HL-60 (cell line): ENCODE measurements around the gene HDHD5.

Source experiments
- DNase-seq, 2 experiments: peaks; one replicate each; pipeline ENCODE4 v3.0.0-alpha.2; 2010 to 2020; ENCODE audit warnings: low read depth in 1 of 2, low spot score in 1 of 2
- H3K27ac ChIP-seq: fragments of 250-450 bp; sonication (Bioruptor Pico); replicated peaks from 2 replicates; pipeline ENCODE4 v1.5.1; 2020; ENCODE audit warnings: mild to moderate bottlenecking, moderate library complexity
- H3K27me3 ChIP-seq: fragments of 250-450 bp; sonication (Bioruptor Pico); 2 replicates; pipeline ENCODE4 v1.5.1; 2021; ENCODE audit warnings: mild to moderate bottlenecking, moderate library complexity; ENCODE audit not compliant: insufficient read depth, poor library complexity, severe bottlenecking
- H3K4me3 ChIP-seq: replicated peaks from 2 replicates; pipeline ENCODE4 v1.5.1; 2011; ENCODE audit warnings: mild to moderate bottlenecking, control low read depth, low read length; ENCODE audit not compliant: insufficient read depth
- GABPA ChIP-seq: IDR thresholded peaks from 2 replicates; pipeline ENCODE4 v1.6.1; 2012; ENCODE audit warnings: low read depth
- POLR2AphosphoS5 ChIP-seq: IDR thresholded peaks from 2 replicates; pipeline ENCODE4 v1.6.1; 2012; ENCODE audit warnings: low read depth
- SPI1 ChIP-seq: IDR thresholded peaks from 2 replicates; pipeline ENCODE4 v1.6.1; 2012; ENCODE audit warnings: low read depth, mild to moderate bottlenecking, borderline replicate concordance
- TF ChIP-seq, protein P1 (sequence below): IDR thresholded peaks from one replicate; pipeline ENCODE4 v1.5.1; 2011; ENCODE audit warnings: low read length, control low read depth, inconsistent platforms; ENCODE audit not compliant: insufficient read depth
- TF ChIP-seq, protein P2 (sequence below): IDR thresholded peaks from 2 replicates; pipeline ENCODE4 v1.6.1; 2012; ENCODE audit warnings: low read depth; ENCODE audit not compliant: insufficient replicate concordance

Gene HDHD5

DNA sequence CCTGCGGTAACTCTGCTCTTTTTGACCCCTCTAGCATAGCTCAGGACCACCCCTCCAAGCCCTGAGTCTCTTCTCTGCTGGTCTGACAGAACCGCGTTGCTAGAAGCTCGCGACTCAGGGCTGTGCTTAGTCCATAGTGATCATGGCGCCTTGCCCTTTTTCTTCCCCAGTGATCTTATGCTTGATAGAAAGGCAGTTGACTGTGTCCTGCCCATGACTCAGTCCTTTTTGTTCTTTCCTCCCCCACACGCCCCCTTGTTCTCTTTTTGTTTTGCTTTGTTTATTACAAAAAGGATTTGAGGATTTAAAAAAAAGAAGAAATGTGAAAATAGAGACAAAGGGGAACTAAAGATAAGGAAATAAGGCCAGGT, 56.8 kb downstream of the HDHD5 start:
- no peaks in the 10 kb centered on the region for H3K27me3 ChIP-seq
- H3K4me3 ChIP-seq = no peak overlapping the region
- TF ChIP-seq SPI1 (peak; percentile 49; the same call in 1 of the 2 replicates), GABPA (no peak)
- H3K27ac ChIP-seq = peak overlapping the region; percentile 63
- peak in 1 of 2 experiments; percentile 73 for DNase-seq

DNA sequence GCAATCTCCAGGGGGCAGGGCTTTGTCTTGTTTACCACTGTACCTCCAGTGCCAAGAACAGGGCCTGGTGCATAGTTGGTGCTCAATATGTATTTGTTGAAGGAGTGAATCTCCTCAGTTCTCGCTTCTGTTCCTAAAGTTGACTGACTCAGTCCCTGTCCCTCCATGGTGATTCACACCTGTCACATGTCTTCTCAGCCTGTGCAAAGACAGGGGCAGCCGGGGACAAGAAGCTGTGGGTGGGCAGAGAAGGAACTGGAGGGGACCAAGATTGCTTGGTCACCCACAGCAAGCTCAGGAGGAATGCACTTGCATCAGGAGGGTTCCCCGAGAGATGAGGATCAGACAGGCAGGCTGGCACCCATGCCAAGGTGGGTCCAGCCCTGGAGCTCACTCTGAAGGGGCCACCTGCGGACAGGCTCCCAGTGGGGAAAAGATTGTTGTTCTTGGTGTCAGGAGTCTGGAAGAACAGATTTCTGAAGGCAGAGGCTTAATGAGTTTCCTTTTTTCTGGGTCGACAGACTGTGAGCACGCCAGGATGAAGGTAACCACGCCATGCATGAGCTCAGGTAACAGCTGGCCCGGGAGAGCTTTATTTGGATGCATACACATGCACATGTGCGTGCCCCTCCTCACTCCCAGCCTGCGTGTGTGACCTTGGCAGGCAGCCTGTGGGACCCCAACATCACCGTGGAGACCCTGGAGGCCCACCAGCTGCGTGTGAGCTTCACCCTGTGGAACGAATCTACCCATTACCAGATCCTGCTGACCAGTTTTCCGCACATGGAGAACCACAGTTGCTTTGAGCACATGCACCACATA, 57.4 kb downstream of the HDHD5 start:
- TF ChIP-seq SPI1 (no peak), GABPA (no peak), POLR2AphosphoS5 (no peak)
- TF ChIP-seq, protein P1, sequence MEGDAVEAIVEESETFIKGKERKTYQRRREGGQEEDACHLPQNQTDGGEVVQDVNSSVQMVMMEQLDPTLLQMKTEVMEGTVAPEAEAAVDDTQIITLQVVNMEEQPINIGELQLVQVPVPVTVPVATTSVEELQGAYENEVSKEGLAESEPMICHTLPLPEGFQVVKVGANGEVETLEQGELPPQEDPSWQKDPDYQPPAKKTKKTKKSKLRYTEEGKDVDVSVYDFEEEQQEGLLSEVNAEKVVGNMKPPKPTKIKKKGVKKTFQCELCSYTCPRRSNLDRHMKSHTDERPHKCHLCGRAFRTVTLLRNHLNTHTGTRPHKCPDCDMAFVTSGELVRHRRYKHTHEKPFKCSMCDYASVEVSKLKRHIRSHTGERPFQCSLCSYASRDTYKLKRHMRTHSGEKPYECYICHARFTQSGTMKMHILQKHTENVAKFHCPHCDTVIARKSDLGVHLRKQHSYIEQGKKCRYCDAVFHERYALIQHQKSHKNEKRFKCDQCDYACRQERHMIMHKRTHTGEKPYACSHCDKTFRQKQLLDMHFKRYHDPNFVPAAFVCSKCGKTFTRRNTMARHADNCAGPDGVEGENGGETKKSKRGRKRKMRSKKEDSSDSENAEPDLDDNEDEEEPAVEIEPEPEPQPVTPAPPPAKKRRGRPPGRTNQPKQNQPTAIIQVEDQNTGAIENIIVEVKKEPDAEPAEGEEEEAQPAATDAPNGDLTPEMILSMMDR = no peak
- TF ChIP-seq, protein P2, sequence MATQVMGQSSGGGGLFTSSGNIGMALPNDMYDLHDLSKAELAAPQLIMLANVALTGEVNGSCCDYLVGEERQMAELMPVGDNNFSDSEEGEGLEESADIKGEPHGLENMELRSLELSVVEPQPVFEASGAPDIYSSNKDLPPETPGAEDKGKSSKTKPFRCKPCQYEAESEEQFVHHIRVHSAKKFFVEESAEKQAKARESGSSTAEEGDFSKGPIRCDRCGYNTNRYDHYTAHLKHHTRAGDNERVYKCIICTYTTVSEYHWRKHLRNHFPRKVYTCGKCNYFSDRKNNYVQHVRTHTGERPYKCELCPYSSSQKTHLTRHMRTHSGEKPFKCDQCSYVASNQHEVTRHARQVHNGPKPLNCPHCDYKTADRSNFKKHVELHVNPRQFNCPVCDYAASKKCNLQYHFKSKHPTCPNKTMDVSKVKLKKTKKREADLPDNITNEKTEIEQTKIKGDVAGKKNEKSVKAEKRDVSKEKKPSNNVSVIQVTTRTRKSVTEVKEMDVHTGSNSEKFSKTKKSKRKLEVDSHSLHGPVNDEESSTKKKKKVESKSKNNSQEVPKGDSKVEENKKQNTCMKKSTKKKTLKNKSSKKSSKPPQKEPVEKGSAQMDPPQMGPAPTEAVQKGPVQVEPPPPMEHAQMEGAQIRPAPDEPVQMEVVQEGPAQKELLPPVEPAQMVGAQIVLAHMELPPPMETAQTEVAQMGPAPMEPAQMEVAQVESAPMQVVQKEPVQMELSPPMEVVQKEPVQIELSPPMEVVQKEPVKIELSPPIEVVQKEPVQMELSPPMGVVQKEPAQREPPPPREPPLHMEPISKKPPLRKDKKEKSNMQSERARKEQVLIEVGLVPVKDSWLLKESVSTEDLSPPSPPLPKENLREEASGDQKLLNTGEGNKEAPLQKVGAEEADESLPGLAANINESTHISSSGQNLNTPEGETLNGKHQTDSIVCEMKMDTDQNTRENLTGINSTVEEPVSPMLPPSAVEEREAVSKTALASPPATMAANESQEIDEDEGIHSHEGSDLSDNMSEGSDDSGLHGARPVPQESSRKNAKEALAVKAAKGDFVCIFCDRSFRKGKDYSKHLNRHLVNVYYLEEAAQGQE = no peak
- peak overlapping the region; percentile 63 for H3K27ac ChIP-seq
- H3K27me3 ChIP-seq = no peaks in the 10 kb centered on the region
- no peak overlapping the region for H3K4me3 ChIP-seq
- DNase-seq = no peak

DNA sequence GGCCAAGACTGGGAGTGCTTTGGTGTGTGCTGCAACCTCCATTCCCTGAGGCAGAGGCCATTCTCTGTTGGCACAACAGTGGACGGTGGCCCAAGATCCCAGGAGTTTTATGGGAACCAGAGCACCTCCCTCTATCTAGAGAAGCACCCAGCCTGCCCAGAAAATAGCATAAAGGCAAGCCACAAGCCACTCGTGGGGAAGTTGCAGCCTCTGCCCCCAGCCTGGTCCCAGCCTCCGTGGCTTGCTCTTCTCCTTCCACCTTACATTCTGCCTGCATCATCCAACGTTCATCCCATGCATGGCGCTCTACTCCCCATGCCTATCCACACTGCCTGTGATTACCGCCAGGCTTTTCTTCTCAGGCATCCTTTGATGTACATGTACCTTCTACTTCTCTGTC, 58.5 kb downstream of the HDHD5 start:
- H3K27ac ChIP-seq = peak overlapping the region; percentile 10
- no peaks in the 10 kb centered on the region for H3K27me3 ChIP-seq
- no peak for TF ChIP-seq SPI1
- no peak for TF ChIP-seq GABPA
- TF ChIP-seq POLR2AphosphoS5 = no peak
- TF ChIP-seq, protein P2 = no peak
- TF ChIP-seq, protein P1 = no peak
- peak in 1 of 2 experiments; percentile 65 for DNase-seq
- no peak overlapping the region for H3K4me3 ChIP-seq

DNA sequence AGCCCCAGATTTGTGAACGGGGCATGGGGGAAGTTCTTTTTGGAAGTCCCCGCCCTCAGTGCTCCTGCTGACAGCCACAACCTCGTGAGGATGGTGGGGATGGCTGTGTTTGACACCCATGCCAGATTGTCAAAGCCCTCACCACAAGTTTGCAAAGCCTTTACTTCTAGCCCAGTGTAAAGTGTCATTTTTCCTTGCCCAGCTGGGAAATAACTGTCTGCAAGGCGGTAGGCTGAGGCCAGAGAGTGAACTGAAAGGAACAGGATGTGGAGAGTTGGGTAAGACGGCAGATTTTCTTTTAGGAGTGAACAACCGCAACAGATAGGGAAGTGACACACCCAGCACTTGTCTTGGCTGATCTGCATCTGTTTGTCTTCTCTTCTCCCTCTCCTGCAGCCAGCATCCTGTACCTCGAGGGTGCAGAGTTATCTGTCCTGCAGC, 60.7 kb downstream of the HDHD5 start:
- H3K4me3 ChIP-seq = no peak overlapping the region
- TF ChIP-seq, protein P2 = no peak
- TF ChIP-seq, protein P1 = no peak
- TF ChIP-seq GABPA (peak; percentile 55; the same call in 1 of the 2 replicates), POLR2AphosphoS5 (peak; percentile 100), SPI1 (peak; percentile 96)
- DNase-seq = peak; percentile 96 to 98
- H3K27ac ChIP-seq = peak overlapping the region; percentile 45
- H3K27me3 ChIP-seq = no peaks in the 10 kb centered on the region
